ENCODE measurements around the gene BAIAP2.

BAIAP2 gene

DNA sequence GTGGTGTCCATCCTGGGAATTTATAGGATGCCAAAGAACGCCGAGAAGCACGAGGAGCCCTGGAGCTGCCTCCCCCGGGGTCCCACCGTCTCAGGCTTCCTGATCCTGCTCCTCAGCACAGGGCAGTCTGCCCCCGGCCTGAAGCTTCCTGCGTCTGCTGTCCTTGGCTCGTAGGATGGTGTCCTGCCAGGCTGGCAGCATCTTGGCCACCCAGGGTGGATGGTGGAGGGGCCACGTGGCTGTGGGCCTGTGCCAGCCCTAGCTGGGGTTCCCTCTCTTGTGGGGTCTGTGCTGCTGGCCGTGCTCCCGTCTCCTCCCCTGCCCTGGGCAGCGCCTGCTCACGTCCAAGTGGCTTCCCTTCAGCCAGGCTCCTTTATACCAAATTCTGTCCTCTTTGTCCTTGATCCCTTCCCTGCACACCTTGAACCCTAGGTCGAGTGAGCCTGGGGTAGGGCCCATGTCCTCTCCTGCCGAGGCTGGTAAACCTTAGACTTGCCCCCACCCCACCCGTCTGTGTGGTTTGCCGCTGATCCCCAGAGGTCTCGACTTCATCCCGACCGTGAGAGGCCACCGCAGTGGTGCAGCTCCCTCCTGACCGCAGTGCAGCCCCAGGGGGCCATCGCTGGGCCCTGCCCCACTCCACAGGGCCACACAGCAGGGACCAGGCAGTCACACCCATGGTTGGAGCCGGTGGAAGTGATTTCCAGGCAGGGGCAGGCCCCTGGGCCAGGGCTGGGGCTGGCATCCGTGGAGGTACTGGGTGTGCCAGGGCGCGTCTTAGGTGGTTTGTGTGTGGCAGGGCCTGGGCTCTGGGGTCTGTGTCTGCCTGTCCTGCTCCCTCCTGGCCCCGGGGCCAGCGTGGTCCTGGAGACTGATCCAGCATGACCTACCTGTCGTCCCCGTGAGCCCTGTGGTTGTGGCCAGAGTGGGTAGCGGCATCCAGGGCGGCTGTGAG is 46.5 kb downstream of the BAIAP2 start:
- peak overlapping the region; percentile 96 for H3K27ac ChIP-seq
- TF ChIP-seq ZFX (IDR thresholded peaks at IDR 0.05; ENCODE audit: borderline replicate concordance) (no peak), CTCF (IDR thresholded peaks at IDR 0.05) (no peak)

DNA sequence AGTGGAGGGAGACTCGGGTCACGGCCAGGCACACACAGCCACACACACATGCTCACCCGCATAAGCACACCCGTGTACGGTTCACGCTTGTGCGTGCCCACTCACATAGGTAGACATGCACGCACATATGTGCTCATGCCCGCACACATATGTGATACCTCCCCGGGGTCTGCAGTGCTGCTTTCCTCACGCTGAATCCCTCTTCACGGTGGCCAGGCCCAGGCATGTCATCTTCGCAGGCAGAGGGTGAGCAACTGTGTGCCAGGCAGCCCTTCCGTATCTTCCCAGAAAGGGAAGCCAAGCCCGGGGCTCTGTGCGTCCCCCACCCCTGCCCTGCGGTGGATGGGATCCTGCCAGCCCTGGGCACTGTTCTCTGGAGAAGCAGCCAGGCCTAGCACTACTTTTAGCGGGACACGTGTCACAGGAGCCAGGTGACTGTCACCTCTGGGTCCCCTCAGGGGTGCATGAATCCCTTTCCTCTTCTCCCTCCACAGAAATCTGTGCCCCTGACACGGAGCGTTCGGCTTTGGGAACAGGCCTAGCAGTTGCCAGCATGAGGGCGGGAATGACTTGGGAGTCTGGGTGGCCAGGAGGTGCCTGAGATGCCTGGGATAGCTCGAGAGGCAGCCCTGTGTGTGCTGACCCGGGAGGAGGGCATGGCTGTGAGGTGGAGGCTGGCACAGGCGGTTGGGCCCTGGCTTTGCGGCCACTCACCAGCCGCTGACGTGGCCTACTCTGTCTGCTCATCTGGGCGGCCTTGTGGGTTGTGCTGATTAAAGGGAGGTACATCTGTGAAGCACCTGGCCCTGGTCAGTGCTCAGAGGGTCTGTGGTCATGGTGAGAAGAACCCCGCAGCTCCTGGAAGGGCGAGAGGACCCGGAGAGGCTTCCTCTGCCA is 47.5 kb downstream of the BAIAP2 start:
- peak overlapping the region; percentile 96 for H3K27ac ChIP-seq
- TF ChIP-seq ZFX (IDR thresholded peaks at IDR 0.05; ENCODE audit: borderline replicate concordance) (no peak), CTCF (IDR thresholded peaks at IDR 0.05) (no peak)

GRCh38 chr17:81083125-81083765 is 48.3 kb downstream of the BAIAP2 start:
- peak overlapping the region; percentile 96 for H3K27ac ChIP-seq
- TF ChIP-seq CTCF (IDR thresholded peaks at IDR 0.05): no peak
- no peak for TF ChIP-seq ZFX (IDR thresholded peaks at IDR 0.05; ENCODE audit: borderline replicate concordance)

- no peak for TF ChIP-seq ZFX (IDR thresholded peaks at IDR 0.05; ENCODE audit: borderline replicate concordance)
- TF ChIP-seq CTCF (IDR thresholded peaks at IDR 0.05): no peak
- H3K27ac ChIP-seq: peak overlapping the region; percentile 96
Measured at GRCh38 chr17:81084680-81085419, 49.9 kb downstream of the BAIAP2 start.

GRCh38 chr17:81085420-81085911 is 50.5 kb downstream of the BAIAP2 start:
- H3K27ac ChIP-seq: peak overlapping the region; percentile 96
- no peak for TF ChIP-seq ZFX (IDR thresholded peaks at IDR 0.05; ENCODE audit: borderline replicate concordance)
- no peak for TF ChIP-seq CTCF (IDR thresholded peaks at IDR 0.05)

DNA sequence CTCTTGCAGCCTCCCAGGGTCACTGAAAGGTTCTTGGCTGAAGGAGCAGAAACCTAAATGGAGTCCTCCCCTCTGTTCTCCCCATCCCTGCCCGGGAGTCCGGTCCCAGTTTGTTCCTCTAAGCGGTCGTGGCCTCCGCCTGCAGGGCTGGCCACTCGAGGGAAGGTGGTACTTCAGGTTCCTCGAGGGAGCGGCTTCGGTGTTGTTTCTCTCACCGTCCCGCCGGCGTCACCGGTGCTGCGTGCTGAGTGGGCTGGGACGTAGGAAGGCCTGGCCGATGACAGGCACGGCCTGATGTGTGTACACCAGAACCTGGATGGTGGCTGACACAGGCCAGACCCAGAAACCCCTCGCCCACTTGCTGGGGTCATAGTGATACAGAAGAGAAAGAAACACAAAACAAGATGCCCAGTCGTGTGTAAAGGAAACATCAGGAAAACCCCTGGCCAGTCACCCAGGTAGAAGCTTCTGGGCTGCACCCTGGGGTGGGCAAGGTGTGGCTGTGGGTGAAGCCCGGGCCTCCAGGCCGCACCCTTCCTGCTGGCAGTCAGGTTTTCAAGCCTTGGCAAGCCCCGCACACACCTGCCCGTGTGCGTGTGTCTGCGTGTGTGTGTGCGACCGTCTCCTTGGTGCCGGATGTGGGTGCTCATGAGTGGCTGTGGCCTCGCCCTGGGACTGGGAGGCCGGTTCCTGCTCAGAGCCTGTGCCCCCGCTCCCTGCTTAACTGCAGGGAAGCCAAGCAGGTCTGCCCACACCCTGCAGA is 52.0 kb downstream of the BAIAP2 start:
- no peak overlapping the region for H3K27ac ChIP-seq
- no peak for TF ChIP-seq CTCF (IDR thresholded peaks at IDR 0.05)
